Mesendoderm (in vitro differentiated cells): Measurements from ENCODE around the gene SHFL.

Experiments used
- DNase-seq: peaks from one replicate; pipeline ENCODE4 v3.0.0; 2013
- H2AK5ac ChIP-seq: 2 replicates; pipeline ENCODE4 v1.6.1; 2013; ENCODE audit warnings: low read length, inconsistent platforms
- H2BK120ac ChIP-seq: 2 replicates; pipeline ENCODE4 v1.6.1; 2013; ENCODE audit warnings: low read depth, mild to moderate bottlenecking, low read length, moderate library complexity, mixed read lengths
- H2BK15ac ChIP-seq: replicated peaks from 2 replicates; pipeline ENCODE4 v1.6.1; 2013; ENCODE audit warnings: low read depth, mild to moderate bottlenecking, moderate library complexity
- H2BK5ac ChIP-seq: 2 replicates; pipeline ENCODE4 v1.6.1; 2013; ENCODE audit warnings: low read length, inconsistent platforms
- H3K18ac ChIP-seq: 2 replicates; pipeline ENCODE4 v1.6.1; 2013; ENCODE audit warnings: mild to moderate bottlenecking, low read length, mixed read lengths
- H3K23ac ChIP-seq: one replicate; pipeline ENCODE4 v1.6.1; 2013; ENCODE audit warnings: low read length
- H3K27ac ChIP-seq: 2 replicates; pipeline ENCODE4 v1.5.1; 2013; ENCODE audit warnings: low read depth, mild to moderate bottlenecking, inconsistent platforms, low read length, moderate library complexity
- H3K27me3 ChIP-seq: 2 replicates; pipeline ENCODE4 v1.6.1; 2013; ENCODE audit warnings: low read length, control low read depth, mild to moderate bottlenecking, inconsistent platforms; ENCODE audit not compliant: insufficient read depth, poor library complexity
- H3K36me3 ChIP-seq: 2 replicates; pipeline ENCODE4 v1.6.1; 2013; ENCODE audit warnings: low read length, inconsistent platforms; ENCODE audit not compliant: control insufficient read depth, insufficient read depth
- H3K4ac ChIP-seq: one replicate; pipeline ENCODE4 v1.6.1; 2013; ENCODE audit warnings: low read depth, mild to moderate bottlenecking, low read length, moderate library complexity
- H3K4me1 ChIP-seq: 2 replicates; pipeline ENCODE4 v1.6.1; 2013; ENCODE audit warnings: low read depth, low read length, inconsistent platforms; ENCODE audit not compliant: control insufficient read depth
- H3K4me2 ChIP-seq: 2 replicates; pipeline ENCODE4 v1.6.1; 2013; ENCODE audit warnings: low read length
- H3K4me3 ChIP-seq: 2 replicates; pipeline ENCODE4 v1.5.1; 2013; ENCODE audit warnings: mild to moderate bottlenecking, low read length
- H3K56ac ChIP-seq: one replicate; pipeline ENCODE4 v1.6.1; 2013; ENCODE audit warnings: low read length
- H3K79me1 ChIP-seq: 2 replicates; pipeline ENCODE4 v1.6.1; 2013; ENCODE audit warnings: low read length, inconsistent platforms
- H3K79me2 ChIP-seq: 2 replicates; pipeline ENCODE4 v1.6.1; 2013; ENCODE audit warnings: mild to moderate bottlenecking, low read length; ENCODE audit not compliant: control insufficient read depth, insufficient read depth
- H3K9ac ChIP-seq: 2 replicates; pipeline ENCODE4 v1.6.1; 2013; ENCODE audit warnings: low read length, inconsistent platforms
- H4K5ac ChIP-seq: one replicate; pipeline ENCODE4 v1.6.1; 2013; ENCODE audit warnings: low read length
- H4K8ac ChIP-seq: one replicate; pipeline ENCODE4 v1.6.1; 2013; ENCODE audit warnings: low read depth, mild to moderate bottlenecking, control low read depth, low read length, moderate library complexity
- WGBS: extraction: QIAGEN DNeasy Blood & Tissue Kit; methylation state at CpG from one replicate; pipeline ENCODE4 v1.1.7; 2013; ENCODE audit warnings: low lambda C conversion rate, missing lambda C conversion rate; ENCODE audit not compliant: insufficient coverage; ENCODE audit errors: extremely low coverage; 5-methylcytosine and 5-hydroxymethylcytosine counted together

Gene SHFL

GRCh38 chr19:10112895-10113591 is 26.9 kb downstream of the SHFL start:
- no peak overlapping the region for H4K8ac ChIP-seq
- H3K56ac ChIP-seq = no peak overlapping the region
- no peak overlapping the region for H3K18ac ChIP-seq

GRCh38 chr19:10113592-10113963 is 27.5 kb downstream of the SHFL start:
- Histone ChIP-seq H3K27ac (no peak overlapping the region), H3K4me2 (no peak overlapping the region), H3K23ac (no peak overlapping the region), H2AK5ac (no peak overlapping the region), H3K18ac (no peak overlapping the region), H3K79me1 (peaks cover 4% of the 10 kb centered on the region), H3K4me3 (no peak overlapping the region), H4K5ac (no peak overlapping the region), H2BK120ac (no peak overlapping the region), H3K4me1 (no peaks in the 10 kb centered on the region), H2BK15ac (no peak overlapping the region), H4K8ac (no peak overlapping the region), H3K36me3 (peaks cover 21% of the 10 kb centered on the region), H3K9ac (no peak overlapping the region), H3K56ac (no peak overlapping the region), H3K4ac (no peak overlapping the region), H3K27me3 (no peaks in the 10 kb centered on the region), H3K79me2 (peaks cover under 1% of the 10 kb centered on the region), H2BK5ac (no peak overlapping the region)
- no CpG with 5 or more reads among the region's 19 CpGs for WGBS
- peak; percentile 26 for DNase-seq

More at GRCh38 chr19:10112895-10113591, 26.9 kb downstream of the SHFL start:
- H3K4me2 ChIP-seq = no peak overlapping the region
- H3K79me2 ChIP-seq = peaks cover 3% of the 10 kb centered on the region
- no peak overlapping the region for H2BK120ac ChIP-seq
- H3K4ac ChIP-seq = no peak overlapping the region
- H3K79me1 ChIP-seq = peaks cover 5% of the 10 kb centered on the region
- H3K9ac ChIP-seq = no peak overlapping the region
- H3K4me3 ChIP-seq = no peak overlapping the region
- H3K23ac ChIP-seq = no peak overlapping the region
- WGBS = no CpG with 5 or more reads among the region's 25 CpGs
- H4K5ac ChIP-seq = no peak overlapping the region
- no peaks in the 10 kb centered on the region for H3K4me1 ChIP-seq
- H3K36me3 ChIP-seq = peaks cover 24% of the 10 kb centered on the region
- H2AK5ac ChIP-seq = no peak overlapping the region
- no peak overlapping the region for H2BK15ac ChIP-seq
- no peak overlapping the region for H2BK5ac ChIP-seq
- no peaks in the 10 kb centered on the region for H3K27me3 ChIP-seq
- DNase-seq = peak; percentile 78
- H3K27ac ChIP-seq = no peak overlapping the region

- Histone ChIP-seq H3K56ac (no peak overlapping the region), H3K4me2 (no peak overlapping the region), H3K27me3 (no peaks in the 10 kb centered on the region), H3K4ac (no peak overlapping the region), H3K23ac (no peak overlapping the region), H2BK15ac (no peak overlapping the region), H3K79me1 (peaks cover 9% of the 10 kb centered on the region), H3K9ac (no peak overlapping the region), H3K27ac (no peak overlapping the region), H2BK120ac (no peak overlapping the region), H3K4me3 (no peak overlapping the region), H3K79me2 (peaks cover 6% of the 10 kb centered on the region), H2BK5ac (no peak overlapping the region), H3K36me3 (peaks cover 21% of the 10 kb centered on the region), H2AK5ac (no peak overlapping the region), H4K8ac (no peak overlapping the region), H3K4me1 (peaks cover 1% of the 10 kb centered on the region), H3K18ac (no peak overlapping the region), H4K5ac (no peak overlapping the region)
- no CpG with 5 or more reads among the region's 43 CpGs for WGBS
- DNase-seq = peak; percentile 36
Measured at GRCh38 chr19:10113964-10114650, 28.0 kb downstream of the SHFL start.

- no peak overlapping the region for H3K56ac ChIP-seq
- H4K5ac ChIP-seq = no peak overlapping the region
- H3K27me3 ChIP-seq = no peaks in the 10 kb centered on the region
- no peak overlapping the region for H3K18ac ChIP-seq
- H3K79me2 ChIP-seq = peaks cover 11% of the 10 kb centered on the region
- no peak overlapping the region for H2BK120ac ChIP-seq
- no peak overlapping the region for H3K4me2 ChIP-seq
- DNase-seq = peak; percentile 39
- H3K27ac ChIP-seq = no peak overlapping the region
- no peak overlapping the region for H3K4ac ChIP-seq
- peaks cover 11% of the 10 kb centered on the region for H3K79me1 ChIP-seq
- no peak overlapping the region for H3K23ac ChIP-seq
- H2BK5ac ChIP-seq = no peak overlapping the region
- no peak overlapping the region for H2AK5ac ChIP-seq
- WGBS = no CpG with 5 or more reads among the region's 26 CpGs
- H3K4me1 ChIP-seq = peaks cover 1% of the 10 kb centered on the region
- no peak overlapping the region for H3K9ac ChIP-seq
- H2BK15ac ChIP-seq = no peak overlapping the region
- H3K36me3 ChIP-seq = peaks cover 15% of the 10 kb centered on the region
- no peak overlapping the region for H3K4me3 ChIP-seq
- H4K8ac ChIP-seq = no peak overlapping the region
Measured at GRCh38 chr19:10114651-10115391, 28.7 kb downstream of the SHFL start.

- Histone ChIP-seq H3K56ac (no peak overlapping the region), H3K36me3 (peaks cover 13% of the 10 kb centered on the region), H3K4me3 (no peak overlapping the region)
Measured at GRCh38 chr19:10115392-10116084, 29.4 kb downstream of the SHFL start.

More at GRCh38 chr19:10115392-10116084, 29.4 kb downstream of the SHFL start:
- H4K8ac ChIP-seq = no peak overlapping the region
- H3K18ac ChIP-seq = no peak overlapping the region
- H3K4ac ChIP-seq = no peak overlapping the region
- H2BK5ac ChIP-seq = no peak overlapping the region
- peaks cover 11% of the 10 kb centered on the region for H3K79me1 ChIP-seq
- DNase-seq = no peak
- H3K27me3 ChIP-seq = no peaks in the 10 kb centered on the region
- no peak overlapping the region for H2BK15ac ChIP-seq
- H3K4me2 ChIP-seq = no peak overlapping the region
- no CpG with 5 or more reads among the region's 45 CpGs for WGBS
- peaks cover 1% of the 10 kb centered on the region for H3K4me1 ChIP-seq
- H3K9ac ChIP-seq = no peak overlapping the region
- H4K5ac ChIP-seq = no peak overlapping the region
- H2AK5ac ChIP-seq = no peak overlapping the region
- H3K27ac ChIP-seq = no peak overlapping the region
- no peak overlapping the region for H3K23ac ChIP-seq
- no peak overlapping the region for H2BK120ac ChIP-seq
- peaks cover 11% of the 10 kb centered on the region for H3K79me2 ChIP-seq
